Measurements from ENCODE around the gene TYW1.
"Not testable (repeated sequence)": the region's sequence is repeated elsewhere in the genome, so short reads cannot be mapped to it uniquely, and the experiment has no call there.

The TYW1 gene

GRCh38 chr7:67120491-67120890, 123.9 kb downstream of the TYW1 start:
- in situ Hi-C loops (cut with MboI; ENCODE audit: low sequenced_read_pairs), result not testable (repeated sequence)

- in situ Hi-C loops (cut with MboI; ENCODE audit: low sequenced_read_pairs), result not testable (repeated sequence)
Observed at GRCh38 chr7:67128257-67128656, 131.6 kb downstream of the TYW1 start.

GRCh38 chr7:67130766-67131165, 134.1 kb downstream of the TYW1 start:
- in situ Hi-C loops (cut with MboI; ENCODE audit: low sequenced_read_pairs), result not testable (repeated sequence)

- in situ Hi-C loops (cut with MboI; ENCODE audit: low sequenced_read_pairs), result not testable (repeated sequence)
Observed at GRCh38 chr7:67134912-67135311, 138.3 kb downstream of the TYW1 start.

GRCh38 chr7:67135617-67136486, 139.2 kb downstream of the TYW1 start:
- in situ Hi-C loops (cut with MboI; ENCODE audit: low sequenced_read_pairs), result not testable (repeated sequence)

GRCh38 chr7:67137489-67137888, 140.9 kb downstream of the TYW1 start:
- in situ Hi-C loops (cut with MboI; ENCODE audit: low sequenced_read_pairs), result not testable (repeated sequence)

- in situ Hi-C loops (cut with MboI; ENCODE audit: low sequenced_read_pairs), result not testable (repeated sequence)
Observed at GRCh38 chr7:67139876-67140275, 143.2 kb downstream of the TYW1 start.

GRCh38 chr7:67141001-67141400, 144.4 kb downstream of the TYW1 start:
- in situ Hi-C loops (cut with MboI; ENCODE audit: low sequenced_read_pairs), result not testable (repeated sequence)

- in situ Hi-C loops (cut with MboI; ENCODE audit: low sequenced_read_pairs), result not testable (repeated sequence)
Observed at GRCh38 chr7:67143091-67143786, 146.6 kb downstream of the TYW1 start.

GRCh38 chr7:67145581-67146193, 149.1 kb downstream of the TYW1 start:
- in situ Hi-C loops (cut with MboI; ENCODE audit: low sequenced_read_pairs), result not testable (repeated sequence)

GRCh38 chr7:67149131-67149530, 152.5 kb downstream of the TYW1 start:
- in situ Hi-C loops (cut with MboI; ENCODE audit: low sequenced_read_pairs), result not testable (repeated sequence)

GRCh38 chr7:67154374-67154773, 157.7 kb downstream of the TYW1 start:
- in situ Hi-C loops (cut with MboI; ENCODE audit: low sequenced_read_pairs), result not testable (repeated sequence)

- in situ Hi-C loops (cut with MboI; ENCODE audit: low sequenced_read_pairs), result not testable (repeated sequence)
Observed at GRCh38 chr7:67156064-67156463, 159.4 kb downstream of the TYW1 start.

- in situ Hi-C loops (cut with MboI; ENCODE audit: low sequenced_read_pairs), result not testable (repeated sequence)
Observed at GRCh38 chr7:67163285-67163684, 166.7 kb downstream of the TYW1 start.

GRCh38 chr7:67171151-67171550, 174.5 kb downstream of the TYW1 start:
- in situ Hi-C loops (cut with MboI; ENCODE audit: low sequenced_read_pairs), result not testable (repeated sequence)

GRCh38 chr7:67176730-67177129, 180.1 kb downstream of the TYW1 start:
- in situ Hi-C loops (cut with MboI; ENCODE audit: low sequenced_read_pairs), result not testable (repeated sequence)

GRCh38 chr7:67178915-67179688, 182.5 kb downstream of the TYW1 start:
- in situ Hi-C loops (cut with MboI; ENCODE audit: low sequenced_read_pairs), result not testable (repeated sequence)

GRCh38 chr7:67182956-67183750, 186.5 kb downstream of the TYW1 start:
- in situ Hi-C loops (cut with MboI; ENCODE audit: low sequenced_read_pairs), result not testable (repeated sequence)

- in situ Hi-C loops (cut with MboI; ENCODE audit: low sequenced_read_pairs), result not testable (repeated sequence)
Observed at GRCh38 chr7:67184912-67185659, 188.5 kb downstream of the TYW1 start.
